H9 (cell line): ENCODE measurements around the gene ACTL7B. TPM values are rescaled to one million over a fixed set of nuclear protein-coding genes. Genes with fewer than 3 reads are reported as not detected.

Experiments
- DNase-seq: peaks from one replicate; pipeline ENCODE4 v3.0.0-alpha.2; 2017
- H2AFZ ChIP-seq: one replicate; pipeline ENCODE4 v1.6.1; 2013; ENCODE audit warnings: mild to moderate bottlenecking, low read length, control low read depth, moderate library complexity
- H2AK5ac ChIP-seq: 2 replicates; pipeline ENCODE4 v1.6.1; 2013; ENCODE audit warnings: low read length, control low read depth, mixed read lengths; ENCODE audit not compliant: insufficient read length
- H2BK120ac ChIP-seq: one replicate; pipeline ENCODE4 v1.6.1; 2013; ENCODE audit warnings: low read depth, mild to moderate bottlenecking, low read length, control low read depth, inconsistent platforms; ENCODE audit not compliant: poor library complexity, severe bottlenecking
- H2BK12ac ChIP-seq: 2 replicates; pipeline ENCODE4 v1.6.1; 2013; ENCODE audit warnings: low read length, control low read depth, mixed read lengths, low read depth; ENCODE audit not compliant: insufficient read length
- H2BK15ac ChIP-seq: 2 replicates; pipeline ENCODE4 v1.6.1; 2013; ENCODE audit warnings: low read depth, low read length, control low read depth
- H2BK20ac ChIP-seq: one replicate; pipeline ENCODE4 v1.6.1; 2013; ENCODE audit warnings: low read depth, mild to moderate bottlenecking, low read length, control low read depth, inconsistent platforms; ENCODE audit not compliant: poor library complexity, severe bottlenecking
- H2BK5ac ChIP-seq: 2 replicates; pipeline ENCODE4 v1.6.1; 2013; ENCODE audit warnings: low read length, control low read depth, mixed read lengths; ENCODE audit not compliant: insufficient read length
- H3K14ac ChIP-seq: 2 replicates; pipeline ENCODE4 v1.6.1; 2013; ENCODE audit warnings: low read length, control low read depth; ENCODE audit not compliant: insufficient read depth
- H3K18ac ChIP-seq: 2 replicates; pipeline ENCODE4 v1.6.1; 2013; ENCODE audit warnings: low read depth, mild to moderate bottlenecking, mixed read lengths, low read length, control low read depth; ENCODE audit not compliant: insufficient read length
- H3K23ac ChIP-seq: 2 replicates; pipeline ENCODE4 v1.6.1; 2013; ENCODE audit warnings: low read length, control low read depth, mixed read lengths, low read depth; ENCODE audit not compliant: insufficient read length
- H3K23me2 ChIP-seq: 2 replicates; pipeline ENCODE4 v1.6.1; 2013; ENCODE audit warnings: low read depth, mild to moderate bottlenecking, mixed read lengths, low read length, control low read depth; ENCODE audit not compliant: insufficient read length, poor library complexity, severe bottlenecking
- H3K27ac ChIP-seq: 2 replicates; pipeline ENCODE4 v1.5.1; 2013; ENCODE audit warnings: low read length, control low read depth, mixed read lengths, low read depth; ENCODE audit not compliant: insufficient read length
- H3K27me3 ChIP-seq: 2 replicates; pipeline ENCODE4 v1.6.1; 2013; ENCODE audit warnings: low read length, control low read depth, inconsistent platforms; ENCODE audit not compliant: insufficient read depth
- H3K4ac ChIP-seq: 2 replicates; pipeline ENCODE4 v1.6.1; 2013; ENCODE audit warnings: low read depth, mild to moderate bottlenecking, control low read depth, inconsistent platforms, low read length, moderate library complexity
- H3K4me1 ChIP-seq: 2 replicates; pipeline ENCODE4 v1.6.1; 2013; ENCODE audit warnings: low read length, control low read depth, inconsistent platforms; ENCODE audit not compliant: insufficient read depth
- H3K4me2 ChIP-seq: 2 replicates; pipeline ENCODE4 v1.6.1; 2013; ENCODE audit warnings: low read length, control low read depth, mixed read lengths; ENCODE audit not compliant: insufficient read length, insufficient read depth
- H3K56ac ChIP-seq: 2 replicates; pipeline ENCODE4 v1.6.1; 2013; ENCODE audit warnings: low read depth, mild to moderate bottlenecking, mixed read lengths, low read length, control low read depth; ENCODE audit not compliant: insufficient read length
- H3K79me1 ChIP-seq: 2 replicates; pipeline ENCODE4 v1.6.1; 2013; ENCODE audit warnings: low read depth, mild to moderate bottlenecking, moderate library complexity, low read length, control low read depth, inconsistent platforms; ENCODE audit not compliant: insufficient read depth, poor library complexity, severe bottlenecking
- H3K79me2 ChIP-seq: 2 replicates; pipeline ENCODE4 v1.6.1; 2013; ENCODE audit warnings: low read length, control low read depth, inconsistent platforms; ENCODE audit not compliant: insufficient read depth
- H3K9ac ChIP-seq: 2 replicates; pipeline ENCODE4 v1.6.1; 2013; ENCODE audit warnings: low read length, control low read depth, mixed read lengths; ENCODE audit not compliant: insufficient read length; ENCODE audit errors: extremely low read depth
- H3K9me3 ChIP-seq: one replicate; pipeline ENCODE4 v1.6.1; 2013; ENCODE audit warnings: low read depth, low read length, inconsistent platforms; ENCODE audit not compliant: control insufficient read depth
- H3T11ph ChIP-seq: one replicate; pipeline ENCODE4 v1.6.1; 2013; ENCODE audit warnings: mild to moderate bottlenecking, low read length, control low read depth, inconsistent platforms
- H4K20me1 ChIP-seq: one replicate; pipeline ENCODE4 v1.6.1; 2013; ENCODE audit not compliant: control insufficient read depth, insufficient read length, insufficient read depth
- H4K5ac ChIP-seq: 2 replicates; pipeline ENCODE4 v1.6.1; 2013; ENCODE audit warnings: low read depth, mild to moderate bottlenecking, mixed read lengths, low read length, control low read depth; ENCODE audit not compliant: insufficient read length
- H4K8ac ChIP-seq: replicated peaks from 2 replicates; pipeline ENCODE4 v1.6.1; 2013; ENCODE audit warnings: low read length, control low read depth, mixed read lengths, low read depth; ENCODE audit not compliant: insufficient read length
- H4K91ac ChIP-seq: 2 replicates; pipeline ENCODE4 v1.6.1; 2013; ENCODE audit warnings: low read depth, mild to moderate bottlenecking, moderate library complexity, mixed read lengths, low read length, control low read depth; ENCODE audit not compliant: insufficient read length
- H3K27ac Mint-ChIP-seq, 3 experiments: 2 replicates in 2 of 3; 3 replicates in 1 of 3; pipeline ENCODE4 v1.8.0; 2020 to 2021; ENCODE audit warnings: mixed read lengths in 3 of 3, mild to moderate bottlenecking in 1 of 3, moderate library complexity in 1 of 3
- H3K27me3 Mint-ChIP-seq: 2 replicates; pipeline ENCODE4 v1.8.0; 2021; ENCODE audit warnings: low read depth, mild to moderate bottlenecking, moderate library complexity, mixed read lengths
- H3K36me3 Mint-ChIP-seq, 3 experiments: 2 replicates in 2 of 3; 3 replicates in 1 of 3; pipeline ENCODE4 v1.8.0; 2020 to 2021; ENCODE audit warnings: low read depth in 3 of 3, mixed read lengths in 3 of 3; ENCODE audit not compliant: insufficient read depth in 1 of 3
- H3K4me1 Mint-ChIP-seq, 2 experiments: 2 replicates each; pipeline ENCODE4 v1.8.0; 2020; ENCODE audit warnings: mixed read lengths in 2 of 2
- H3K4me3 Mint-ChIP-seq, 2 experiments: 2 replicates in 1 of 2; 3 replicates in 1 of 2; pipeline ENCODE4 v1.8.0; 2020 to 2021; ENCODE audit warnings: mild to moderate bottlenecking in 2 of 2, mixed read lengths in 2 of 2, moderate library complexity in 1 of 2
- H3K9me3 Mint-ChIP-seq, 2 experiments: 2 replicates in 1 of 2; 3 replicates in 1 of 2; pipeline ENCODE4 v1.8.0; 2020; ENCODE audit warnings: mild to moderate bottlenecking in 2 of 2, mixed read lengths in 2 of 2, moderate library complexity in 1 of 2
- WGBS: extraction: QIAGEN DNeasy Blood & Tissue Kit; methylation state at CpG from one replicate; pipeline ENCODE4 v1.1.7; 2013; ENCODE audit warnings: missing lambda C conversion rate, low lambda C conversion rate, mixed read lengths; ENCODE audit not compliant: insufficient read length; ENCODE audit errors: extremely low coverage; 5-methylcytosine and 5-hydroxymethylcytosine counted together
- total RNA-seq: library from RNA; stranded (reverse); gene quantifications from 2 replicates; pipeline ENCODE4 v1.2.1, GENCODE V29; 2021
- TF ChIP-seq, protein P1 (sequence below): fragments of 200-600 bp; sonication (generic); conservative IDR thresholded peaks from 3 replicates; pipeline ENCODE4 v1.8.0; 2021; ENCODE audit warnings: antibody characterized with exemption, mild to moderate bottlenecking

The ACTL7B gene
- total RNA-seq, 1 experiment from 2014 or later = 0.09 TPM

DNA sequence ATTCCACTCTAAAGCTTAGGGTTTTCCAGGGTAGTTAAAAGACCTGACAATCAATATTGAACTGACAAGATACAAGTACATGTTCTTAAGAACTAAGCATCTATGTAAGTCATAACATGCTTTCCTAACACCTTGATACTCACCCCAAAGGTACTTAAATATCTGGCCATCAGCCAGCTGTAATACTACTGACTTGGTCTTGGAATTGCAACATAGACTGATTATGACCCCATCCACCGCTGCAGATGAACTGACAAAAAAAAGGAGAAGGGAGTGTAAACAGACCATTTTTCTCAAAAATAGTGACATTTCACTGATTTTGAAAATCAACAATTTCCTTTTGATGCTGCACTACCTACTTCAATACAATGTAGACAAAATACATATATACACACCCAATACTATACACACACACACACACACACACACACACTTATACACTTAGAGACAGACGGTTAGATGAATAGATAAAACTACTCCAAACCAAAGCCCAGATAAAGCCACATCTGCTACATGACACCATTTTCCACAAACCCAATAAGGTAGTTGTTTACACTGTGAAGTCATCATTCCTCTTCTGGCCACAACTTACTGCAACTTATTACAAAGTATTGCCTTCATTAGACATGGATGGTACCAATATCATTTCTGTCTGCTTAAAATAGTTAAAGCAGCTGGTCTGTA is 47.8 kb upstream of the ACTL7B start:
- H3K4me1 Mint-ChIP-seq = no peaks in the 10 kb centered on the region
- no peaks in the 10 kb centered on the region for H4K20me1 ChIP-seq
- H3K9me3 Mint-ChIP-seq = no peaks in the 10 kb centered on the region
- H3K9ac ChIP-seq = no peak overlapping the region
- no peak overlapping the region for H3K4me2 ChIP-seq
- no peak overlapping the region for H3K14ac ChIP-seq
- H2BK20ac ChIP-seq = no peak overlapping the region
- no peak overlapping the region for H4K8ac ChIP-seq
- no peaks in the 10 kb centered on the region for H3K23me2 ChIP-seq
- H2AFZ ChIP-seq = no peak overlapping the region
- H2BK15ac ChIP-seq = no peak overlapping the region
- H4K91ac ChIP-seq = no peak overlapping the region
- H3K4ac ChIP-seq = no peak overlapping the region
- no peaks in the 10 kb centered on the region for H3K27me3 Mint-ChIP-seq
- TF ChIP-seq, protein P1, sequence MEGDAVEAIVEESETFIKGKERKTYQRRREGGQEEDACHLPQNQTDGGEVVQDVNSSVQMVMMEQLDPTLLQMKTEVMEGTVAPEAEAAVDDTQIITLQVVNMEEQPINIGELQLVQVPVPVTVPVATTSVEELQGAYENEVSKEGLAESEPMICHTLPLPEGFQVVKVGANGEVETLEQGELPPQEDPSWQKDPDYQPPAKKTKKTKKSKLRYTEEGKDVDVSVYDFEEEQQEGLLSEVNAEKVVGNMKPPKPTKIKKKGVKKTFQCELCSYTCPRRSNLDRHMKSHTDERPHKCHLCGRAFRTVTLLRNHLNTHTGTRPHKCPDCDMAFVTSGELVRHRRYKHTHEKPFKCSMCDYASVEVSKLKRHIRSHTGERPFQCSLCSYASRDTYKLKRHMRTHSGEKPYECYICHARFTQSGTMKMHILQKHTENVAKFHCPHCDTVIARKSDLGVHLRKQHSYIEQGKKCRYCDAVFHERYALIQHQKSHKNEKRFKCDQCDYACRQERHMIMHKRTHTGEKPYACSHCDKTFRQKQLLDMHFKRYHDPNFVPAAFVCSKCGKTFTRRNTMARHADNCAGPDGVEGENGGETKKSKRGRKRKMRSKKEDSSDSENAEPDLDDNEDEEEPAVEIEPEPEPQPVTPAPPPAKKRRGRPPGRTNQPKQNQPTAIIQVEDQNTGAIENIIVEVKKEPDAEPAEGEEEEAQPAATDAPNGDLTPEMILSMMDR = no peak
- H3T11ph ChIP-seq = no peak overlapping the region
- no peak overlapping the region for H3K4me3 Mint-ChIP-seq
- H3K27ac Mint-ChIP-seq = no peak overlapping the region
- no peaks in the 10 kb centered on the region for H3K79me1 ChIP-seq
- H3K27me3 ChIP-seq = no peaks in the 10 kb centered on the region
- H3K4me1 ChIP-seq = no peaks in the 10 kb centered on the region
- H3K23ac ChIP-seq = no peak overlapping the region
- no peak overlapping the region for H3K18ac ChIP-seq
- H4K5ac ChIP-seq = no peak overlapping the region
- no CpG with 5 or more reads among the region's 2 CpGs for WGBS
- no peaks in the 10 kb centered on the region for H3K9me3 ChIP-seq
- H3K79me2 ChIP-seq = no peaks in the 10 kb centered on the region
- no peak for DNase-seq
- no peak overlapping the region for H2BK5ac ChIP-seq
- H3K27ac ChIP-seq = no peak overlapping the region
- no peak overlapping the region for H2BK12ac ChIP-seq
- no peak overlapping the region for H3K56ac ChIP-seq
- H2AK5ac ChIP-seq = no peak overlapping the region
- no peak overlapping the region for H2BK120ac ChIP-seq
- H3K36me3 Mint-ChIP-seq = peaks cover 13 to 79% (median 60%) of the 10 kb centered on the region in 3 experiments; a peak in 6 of 7 replicates
